Left lung (tissue), 10 donors: Measurements from ENCODE around the gene IKZF2. TPM values are rescaled to one million over a fixed set of nuclear protein-coding genes. Genes with fewer than 3 reads are reported as not detected.

Experiments used
- ATAC-seq: fragments of 200-7000 bp; cut with Tn5 transposase; one replicate; pipeline ENCODE4 v1.9.1; 2020; ENCODE audit warnings: moderate library complexity
- DNase-seq, 4 donors: peaks; one replicate each; pipeline ENCODE4 v3.0.0-alpha.2; 2013 to 2020
- H3K27ac ChIP-seq, 2 donors: fragments of 200-600 bp; sonication (generic) in 1 of 2; one replicate each; pipeline versions ENCODE4 v1.5.0 to v1.8.0; 2020 to 2021
- H3K27me3 ChIP-seq, 2 donors: fragments of 200-600 bp; sonication (generic) in 1 of 2; one replicate each; pipeline versions ENCODE4 v1.5.0 to v1.8.0; 2020 to 2021
- H3K36me3 ChIP-seq, 2 donors: fragments of 200-600 bp; sonication (generic) in 1 of 2; one replicate each; pipeline versions ENCODE4 v1.5.0 to v1.8.0; 2020 to 2021
- H3K4me1 ChIP-seq, 2 donors: fragments of 200-600 bp; one replicate each; pipeline ENCODE4 v1.8.0; 2021
- H3K4me3 ChIP-seq, 2 donors: fragments of 200-600 bp; sonication (generic) in 1 of 2; one replicate each; pipeline versions ENCODE4 v1.5.0 to v1.8.0; 2020 to 2021; ENCODE audit warnings: mild to moderate bottlenecking in 1 of 2
- H3K9me3 ChIP-seq, 2 donors: fragments of 200-600 bp; sonication (generic) in 1 of 2; one replicate each; pipeline versions ENCODE4 v1.5.0 to v1.8.0; 2020 to 2021
- intact Hi-C, 2 donors: fragments of 100-400 bp; cut with DNase I; formaldehyde crosslinking; loops; one replicate each; pipeline versions ENCODE4 v1.11.2 to v1.14.2; 2022
- polyA plus RNA-seq, 6 donors: library from polyadenylated mRNA; unstranded; fragments of 120-200 nt; gene quantifications; one replicate each; pipeline ENCODE4 v1.2.1, GENCODE V29; 2013; ENCODE audit not compliant: insufficient read length in 6 of 6
- total RNA-seq, 2 donors: library from RNA; stranded (reverse); fragmentation: NEBNext Ultra II Directional; extraction: Animal tissue kit (Norgen Biotek cat#: 25700); gene quantifications; one replicate each; pipeline ENCODE4 v1.2.1, GENCODE V29; 2021
- TF ChIP-seq, protein P1 (sequence below), 2 donors: fragments of 200-600 bp; sonication (generic) in 1 of 2; IDR thresholded peaks; one replicate each; pipeline versions ENCODE4 v1.5.0 to v1.8.0; 2021; ENCODE audit warnings: antibody characterized with exemption in 2 of 2
- donor health status: DM: no; HTN: yes; CAD: no.
- donor health status: DM: no; HTN: no; CAD: no.

The IKZF2 gene
- total and polyA plus RNA-seq, 8 donors, result 9.6 to 15.4 (median 12.2) TPM

DNA sequence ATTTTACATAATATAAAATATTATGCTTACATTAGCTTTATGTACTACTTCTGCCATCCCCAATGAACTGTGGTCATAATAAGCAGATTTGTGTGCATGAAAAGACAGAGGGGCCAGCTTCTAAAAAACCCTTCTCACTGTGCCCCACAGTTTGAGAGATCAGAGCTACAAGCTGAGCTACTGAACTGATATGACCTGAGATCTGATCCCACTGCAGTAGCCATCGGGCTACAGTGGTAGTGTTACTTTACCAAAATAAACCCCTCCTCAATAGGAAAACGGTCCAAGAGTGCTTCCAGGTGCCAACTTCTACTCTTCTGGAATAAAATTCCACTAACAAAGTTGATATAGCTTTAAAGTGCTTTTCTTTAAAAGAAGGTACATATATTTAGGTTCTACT, 43.1 kb downstream of the IKZF2 start:
- Histone ChIP-seq H3K4me3 (no peak overlapping the region), H3K36me3 (no peaks in the 10 kb centered on the region), H3K4me1 (peaks cover 0 to 4% of the 10 kb centered on the region in 2 donors), H3K27ac (no peak overlapping the region), H3K27me3 (no peaks in the 10 kb centered on the region), H3K9me3 (no peaks in the 10 kb centered on the region)
- TF ChIP-seq, protein P1, sequence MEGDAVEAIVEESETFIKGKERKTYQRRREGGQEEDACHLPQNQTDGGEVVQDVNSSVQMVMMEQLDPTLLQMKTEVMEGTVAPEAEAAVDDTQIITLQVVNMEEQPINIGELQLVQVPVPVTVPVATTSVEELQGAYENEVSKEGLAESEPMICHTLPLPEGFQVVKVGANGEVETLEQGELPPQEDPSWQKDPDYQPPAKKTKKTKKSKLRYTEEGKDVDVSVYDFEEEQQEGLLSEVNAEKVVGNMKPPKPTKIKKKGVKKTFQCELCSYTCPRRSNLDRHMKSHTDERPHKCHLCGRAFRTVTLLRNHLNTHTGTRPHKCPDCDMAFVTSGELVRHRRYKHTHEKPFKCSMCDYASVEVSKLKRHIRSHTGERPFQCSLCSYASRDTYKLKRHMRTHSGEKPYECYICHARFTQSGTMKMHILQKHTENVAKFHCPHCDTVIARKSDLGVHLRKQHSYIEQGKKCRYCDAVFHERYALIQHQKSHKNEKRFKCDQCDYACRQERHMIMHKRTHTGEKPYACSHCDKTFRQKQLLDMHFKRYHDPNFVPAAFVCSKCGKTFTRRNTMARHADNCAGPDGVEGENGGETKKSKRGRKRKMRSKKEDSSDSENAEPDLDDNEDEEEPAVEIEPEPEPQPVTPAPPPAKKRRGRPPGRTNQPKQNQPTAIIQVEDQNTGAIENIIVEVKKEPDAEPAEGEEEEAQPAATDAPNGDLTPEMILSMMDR (IDR thresholded peaks at IDR 0.05), result no peak
- DNase-seq (no peak), ATAC-seq (no peak)
- intact Hi-C loops, result no loop called here

DNA sequence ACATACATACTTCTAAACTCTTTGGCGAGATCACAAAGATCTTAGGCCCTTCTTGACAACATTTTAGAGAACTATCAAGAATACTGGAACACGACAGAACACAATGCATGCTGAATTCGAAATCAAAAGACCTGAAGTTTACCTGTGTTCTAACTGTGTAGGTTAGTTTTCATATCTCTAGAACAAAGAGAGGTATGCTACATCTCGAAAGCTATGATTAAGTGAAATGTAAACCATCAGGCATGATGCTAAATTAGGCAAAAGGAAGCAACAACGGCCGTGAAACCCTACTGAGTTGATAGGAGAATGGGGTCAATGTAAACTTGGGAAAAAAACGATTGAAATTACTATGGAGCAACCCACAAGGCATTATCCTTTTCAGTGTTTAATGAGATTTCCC, 43.7 kb downstream of the IKZF2 start:
- DNase-seq (no peak), ATAC-seq (no peak)
- peaks cover 0 to 4% of the 10 kb centered on the region in 2 donors for H3K4me1 ChIP-seq
- H3K4me3 ChIP-seq, result no peak overlapping the region
- H3K27ac ChIP-seq, result no peak overlapping the region
- intact Hi-C loops, result no loop called here
- no peaks in the 10 kb centered on the region for H3K9me3 ChIP-seq
- TF ChIP-seq, protein P1 (IDR thresholded peaks at IDR 0.05), result no peak
- no peaks in the 10 kb centered on the region for H3K36me3 ChIP-seq
- no peaks in the 10 kb centered on the region for H3K27me3 ChIP-seq

DNA sequence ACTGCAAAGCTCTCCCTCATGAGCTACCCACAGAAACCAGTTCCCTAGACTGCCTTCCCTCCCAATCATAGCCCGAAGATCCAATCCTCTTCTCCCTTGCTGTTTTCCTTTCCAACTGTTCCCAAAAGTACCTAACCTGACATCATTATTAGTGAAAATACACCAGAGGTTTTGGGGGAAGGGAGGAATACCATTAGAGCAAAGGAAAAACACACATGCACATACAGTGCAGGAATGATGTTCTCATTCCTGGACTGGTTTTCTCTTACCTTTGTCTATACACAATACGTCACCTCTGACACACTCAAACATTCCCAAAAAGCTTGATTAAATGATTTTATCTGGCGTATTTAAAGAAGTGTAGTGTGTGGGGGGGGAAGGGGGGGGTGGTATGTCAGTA, 46.2 kb downstream of the IKZF2 start:
- Histone ChIP-seq H3K9me3 (no peaks in the 10 kb centered on the region), H3K4me1 (peaks cover 0 to 4% of the 10 kb centered on the region in 2 donors), H3K27ac (no peak overlapping the region), H3K36me3 (no peaks in the 10 kb centered on the region), H3K27me3 (no peaks in the 10 kb centered on the region), H3K4me3 (no peak overlapping the region)
- intact Hi-C loops, result no loop called here
- no peak for ATAC-seq
- DNase-seq, result no peak
- TF ChIP-seq, protein P1 (IDR thresholded peaks at IDR 0.05), result no peak

DNA sequence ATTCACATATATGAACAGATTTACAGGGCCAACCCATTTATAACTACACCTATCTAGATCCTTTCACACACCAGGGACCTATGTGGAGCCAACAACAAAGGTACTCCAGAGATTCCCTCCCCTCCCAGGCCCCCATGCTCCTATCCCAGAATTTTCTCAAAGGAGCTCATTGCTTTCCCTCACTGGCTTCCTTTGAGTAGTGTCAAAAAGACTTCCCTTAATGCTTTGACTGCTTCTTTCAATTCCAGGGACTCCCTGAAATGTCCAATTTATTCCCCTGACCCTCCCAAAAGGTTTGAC, 46.6 kb downstream of the IKZF2 start:
- Histone ChIP-seq H3K36me3 (no peaks in the 10 kb centered on the region), H3K27ac (no peak overlapping the region), H3K27me3 (no peaks in the 10 kb centered on the region), H3K9me3 (no peaks in the 10 kb centered on the region), H3K4me3 (no peak overlapping the region), H3K4me1 (peaks cover 0 to 4% of the 10 kb centered on the region in 2 donors)
- intact Hi-C loops, result no loop called here
- ATAC-seq (no peak), DNase-seq (no peak)
- TF ChIP-seq, protein P1 (IDR thresholded peaks at IDR 0.05), result no peak

DNA sequence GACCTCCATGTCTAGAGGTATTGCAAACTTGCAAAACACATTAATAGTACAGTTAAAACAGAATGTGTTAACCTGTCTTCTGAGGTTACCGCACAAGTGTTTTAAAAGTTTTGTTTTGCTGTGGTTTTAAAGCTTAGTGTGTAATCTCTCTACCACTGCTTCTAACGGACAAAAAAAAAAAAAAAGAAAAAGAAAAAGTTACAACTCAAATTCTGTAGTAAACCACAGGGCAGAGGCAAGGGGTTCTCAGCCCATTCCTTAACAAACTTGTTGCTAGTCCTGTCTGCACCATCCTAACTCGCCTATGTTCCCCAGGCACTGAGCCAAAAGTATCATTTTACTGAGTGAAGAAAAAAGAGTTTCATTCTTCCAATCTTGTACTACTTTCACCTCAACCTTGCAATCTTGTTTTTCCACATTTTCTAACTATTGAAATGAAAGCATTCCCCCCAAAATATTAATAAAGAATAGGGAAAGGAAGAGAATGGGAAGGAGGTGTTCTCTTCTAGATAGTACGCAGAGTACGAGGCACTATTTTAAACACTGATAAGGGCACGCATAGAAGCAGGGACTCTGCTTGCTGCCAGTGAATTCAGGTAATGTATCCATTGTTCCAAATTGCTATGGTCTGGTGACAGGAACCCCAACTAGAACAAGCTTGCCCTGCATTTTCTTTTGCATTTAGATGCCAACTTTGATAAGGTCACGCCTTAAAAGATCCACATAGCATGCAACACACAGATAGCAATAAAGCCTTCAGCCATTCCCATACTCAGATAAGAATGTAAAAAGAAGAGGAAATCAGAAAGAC, 47.1 kb downstream of the IKZF2 start:
- intact Hi-C loops, result no loop called here
- Histone ChIP-seq H3K27ac (no peak overlapping the region), H3K4me3 (no peak overlapping the region), H3K27me3 (no peaks in the 10 kb centered on the region), H3K9me3 (no peaks in the 10 kb centered on the region), H3K36me3 (no peaks in the 10 kb centered on the region), H3K4me1 (peaks cover 0 to 4% of the 10 kb centered on the region in 2 donors)
- ATAC-seq (peak; percentile 34), DNase-seq (peak in 2 of 4 donors; percentile 19 to 43)
- TF ChIP-seq, protein P1 (IDR thresholded peaks at IDR 0.05), result no peak
